GM12892 (cell line): ENCODE data around the gene CTDP1.

ENCODE experiments used
- POLR2A ChIP-seq: IDR thresholded peaks from 2 replicates; pipeline ENCODE4 v1.6.1; 2011; ENCODE audit warnings: low read depth, low read length, control low read depth
- POLR2AphosphoS5 ChIP-seq: IDR thresholded peaks from 2 replicates; pipeline ENCODE4 v1.6.1; 2011; ENCODE audit warnings: low read depth, low read length, control low read depth

GRCh38 chr18:79650959-79651358 lies 28.6 kb upstream of the CTDP1 start:
- TF ChIP-seq POLR2AphosphoS5 (no peak), POLR2A (no peak)
